HepG2 (cell line): ENCODE measurements around the gene FOXD1.

Experiments
- CTCF ChIP-seq: sonication (generic); formaldehyde crosslinking; IDR thresholded peaks from 2 replicates; pipeline ENCODE4 v1.5.0; 2020; ENCODE audit warnings: mild to moderate bottlenecking, missing genetic modification reagents, moderate library complexity
- ESRRA ChIP-seq: sonication (generic); formaldehyde crosslinking; IDR thresholded peaks from 2 replicates; pipeline ENCODE4 v1.5.1; 2020; ENCODE audit warnings: mild to moderate bottlenecking, low read depth, missing genetic modification reagents
- EZH2 ChIP-seq: conservative IDR thresholded peaks from 2 replicates; pipeline ENCODE4 v1.6.1; 2012; ENCODE audit warnings: mild to moderate bottlenecking, low read depth, low read length, moderate library complexity
- HIVEP1 ChIP-seq: sonication (generic); formaldehyde crosslinking; IDR thresholded peaks from 2 replicates; pipeline ENCODE4 v1.4.0; 2020; ENCODE audit warnings: mild to moderate bottlenecking, missing genetic modification reagents
- KLF16 ChIP-seq, 2 experiments: sonication (generic) in 1 of 2; formaldehyde crosslinking in 1 of 2; IDR thresholded peaks; 2 replicates each; pipeline versions ENCODE4 v1.6.1 to v1.8.0; 2016 to 2023; ENCODE audit warnings: missing genetic modification reagents in 2 of 2, missing compliant biosample characterization in 1 of 2
- MYC ChIP-seq: sonication (generic); formaldehyde crosslinking; IDR thresholded peaks from 2 replicates; pipeline ENCODE4 v1.9.0; 2021; ENCODE audit warnings: missing genetic modification reagents, borderline replicate concordance
- NFIC ChIP-seq: IDR thresholded peaks from 2 replicates; pipeline ENCODE4 v1.6.1; 2012; ENCODE audit warnings: mild to moderate bottlenecking, low read length, inconsistent platforms
- POLR2A ChIP-seq, 2 experiments: IDR thresholded peaks; 2 replicates each; pipeline ENCODE4 v1.6.1; 2011; ENCODE audit warnings: low read depth in 2 of 2, low read length in 2 of 2, mild to moderate bottlenecking in 1 of 2, moderate library complexity in 1 of 2; ENCODE audit not compliant: insufficient read depth in 1 of 2
- POLR2AphosphoS5 ChIP-seq: IDR thresholded peaks from 2 replicates; pipeline ENCODE4 v1.6.1; 2012; ENCODE audit warnings: low read depth, low read length
- RFX5 ChIP-seq: IDR thresholded peaks from 2 replicates; pipeline ENCODE4 v1.6.1; 2011; ENCODE audit warnings: low read depth, low read length, improper control_type of control experiment
- TF ChIP-seq, protein P1 (sequence below): sonication (generic); formaldehyde crosslinking; IDR thresholded peaks from 2 replicates; pipeline ENCODE4 v1.4.0; 2020; ENCODE audit warnings: missing genetic modification reagents
- TF ChIP-seq, protein P2 (sequence below): sonication (generic); formaldehyde crosslinking; IDR thresholded peaks from 2 replicates; pipeline ENCODE4 v1.8.0; 2022; ENCODE audit warnings: mild to moderate bottlenecking, missing genetic modification reagents; ENCODE audit not compliant: insufficient replicate concordance
- TF ChIP-seq, protein P3 (sequence below): sonication (generic); formaldehyde crosslinking; conservative IDR thresholded peaks from 2 replicates; pipeline ENCODE4 v1.8.1; 2023; ENCODE audit warnings: missing genetic modification reagents

DNA sequence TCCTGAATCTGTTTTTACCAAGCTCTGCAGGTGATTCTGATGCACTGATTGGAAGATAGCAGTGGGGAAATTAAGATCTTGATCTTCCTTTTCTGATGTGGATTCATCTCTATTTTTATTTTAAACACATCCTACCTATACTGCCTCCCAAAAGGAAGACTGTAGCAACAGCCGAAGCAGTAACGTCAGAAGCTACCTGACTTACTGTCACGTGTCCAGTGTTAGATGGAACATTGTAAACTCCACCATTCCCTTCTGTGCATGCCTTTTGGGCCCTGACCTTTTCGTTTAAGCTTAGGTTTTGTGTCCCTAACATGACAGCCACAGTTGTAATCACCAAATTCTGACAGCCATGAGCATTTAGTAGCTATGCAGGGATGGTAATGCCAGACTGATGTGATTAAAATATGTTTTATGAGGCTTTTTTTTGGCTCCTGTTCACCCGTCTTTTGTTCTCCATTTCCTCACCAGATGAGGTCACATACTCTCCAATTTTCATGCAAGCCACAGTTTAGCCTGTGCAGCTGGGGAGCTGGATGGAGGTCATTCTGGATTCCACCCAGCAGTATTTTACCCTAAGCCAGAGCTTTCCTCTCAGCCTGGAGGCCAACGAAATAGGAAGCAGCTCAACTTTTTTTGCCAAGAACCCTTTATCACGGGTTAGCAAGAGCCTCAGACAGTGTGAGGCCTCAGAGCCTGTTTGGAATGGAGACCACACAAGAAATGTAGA lies 15.6 kb upstream of the FOXD1 start:
- TF ChIP-seq HIVEP1: no peak
- TF ChIP-seq, protein P1, sequence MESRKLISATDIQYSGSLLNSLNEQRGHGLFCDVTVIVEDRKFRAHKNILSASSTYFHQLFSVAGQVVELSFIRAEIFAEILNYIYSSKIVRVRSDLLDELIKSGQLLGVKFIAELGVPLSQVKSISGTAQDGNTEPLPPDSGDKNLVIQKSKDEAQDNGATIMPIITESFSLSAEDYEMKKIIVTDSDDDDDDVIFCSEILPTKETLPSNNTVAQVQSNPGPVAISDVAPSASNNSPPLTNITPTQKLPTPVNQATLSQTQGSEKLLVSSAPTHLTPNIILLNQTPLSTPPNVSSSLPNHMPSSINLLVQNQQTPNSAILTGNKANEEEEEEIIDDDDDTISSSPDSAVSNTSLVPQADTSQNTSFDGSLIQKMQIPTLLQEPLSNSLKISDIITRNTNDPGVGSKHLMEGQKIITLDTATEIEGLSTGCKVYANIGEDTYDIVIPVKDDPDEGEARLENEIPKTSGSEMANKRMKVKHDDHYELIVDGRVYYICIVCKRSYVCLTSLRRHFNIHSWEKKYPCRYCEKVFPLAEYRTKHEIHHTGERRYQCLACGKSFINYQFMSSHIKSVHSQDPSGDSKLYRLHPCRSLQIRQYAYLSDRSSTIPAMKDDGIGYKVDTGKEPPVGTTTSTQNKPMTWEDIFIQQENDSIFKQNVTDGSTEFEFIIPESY (CRISPR knock-in tag): no peak
- TF ChIP-seq POLR2AphosphoS5: no peak
- TF ChIP-seq EZH2: no peak
- no peak for TF ChIP-seq POLR2A (IDR thresholded peaks at IDR 0.05; ENCODE audit: insufficient read depth in 1 of 2, low read depth in 2 of 2, low read length in 2 of 2)
- no peak for TF ChIP-seq MYC (CRISPR knock-in tag)
- TF ChIP-seq ESRRA (CRISPR knock-in tag): no peak
- no peak for TF ChIP-seq RFX5
- TF ChIP-seq CTCF: no peak
- TF ChIP-seq, protein P2, sequence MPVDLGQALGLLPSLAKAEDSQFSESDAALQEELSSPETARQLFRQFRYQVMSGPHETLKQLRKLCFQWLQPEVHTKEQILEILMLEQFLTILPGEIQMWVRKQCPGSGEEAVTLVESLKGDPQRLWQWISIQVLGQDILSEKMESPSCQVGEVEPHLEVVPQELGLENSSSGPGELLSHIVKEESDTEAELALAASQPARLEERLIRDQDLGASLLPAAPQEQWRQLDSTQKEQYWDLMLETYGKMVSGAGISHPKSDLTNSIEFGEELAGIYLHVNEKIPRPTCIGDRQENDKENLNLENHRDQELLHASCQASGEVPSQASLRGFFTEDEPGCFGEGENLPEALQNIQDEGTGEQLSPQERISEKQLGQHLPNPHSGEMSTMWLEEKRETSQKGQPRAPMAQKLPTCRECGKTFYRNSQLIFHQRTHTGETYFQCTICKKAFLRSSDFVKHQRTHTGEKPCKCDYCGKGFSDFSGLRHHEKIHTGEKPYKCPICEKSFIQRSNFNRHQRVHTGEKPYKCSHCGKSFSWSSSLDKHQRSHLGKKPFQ (CRISPR knock-in tag): no peak
- TF ChIP-seq, protein P3, sequence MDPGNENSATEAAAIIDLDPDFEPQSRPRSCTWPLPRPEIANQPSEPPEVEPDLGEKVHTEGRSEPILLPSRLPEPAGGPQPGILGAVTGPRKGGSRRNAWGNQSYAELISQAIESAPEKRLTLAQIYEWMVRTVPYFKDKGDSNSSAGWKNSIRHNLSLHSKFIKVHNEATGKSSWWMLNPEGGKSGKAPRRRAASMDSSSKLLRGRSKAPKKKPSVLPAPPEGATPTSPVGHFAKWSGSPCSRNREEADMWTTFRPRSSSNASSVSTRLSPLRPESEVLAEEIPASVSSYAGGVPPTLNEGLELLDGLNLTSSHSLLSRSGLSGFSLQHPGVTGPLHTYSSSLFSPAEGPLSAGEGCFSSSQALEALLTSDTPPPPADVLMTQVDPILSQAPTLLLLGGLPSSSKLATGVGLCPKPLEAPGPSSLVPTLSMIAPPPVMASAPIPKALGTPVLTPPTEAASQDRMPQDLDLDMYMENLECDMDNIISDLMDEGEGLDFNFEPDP: no peak
- no peak for TF ChIP-seq NFIC
- no peak for TF ChIP-seq KLF16 (CRISPR knock-in tag; IDR thresholded peaks at IDR 0.05)
